Spleen (tissue), 11 donors: ENCODE measurements around the gene GTF2H2C. TPM values are rescaled to one million over a fixed set of nuclear protein-coding genes. Genes with fewer than 3 reads are reported as not detected.

Experiments
- DNase-seq: peaks from one replicate; pipeline ENCODE4 v3.0.0-alpha.2; 2020
- H3K27ac ChIP-seq, 8 donors: fragments of 200-600 bp; sonication (generic) in 7 of 8; 1 replicate in 4 of 8; 2 replicates in 4 of 8; pipeline versions ENCODE4 v1.5.0 to v1.8.0; 2016 to 2021; ENCODE audit warnings: inconsistent platforms in 4 of 8, mild to moderate bottlenecking in 4 of 8, moderate library complexity in 1 of 8
- H3K27me3 ChIP-seq, 7 donors: fragments of 200-600 bp; sonication (generic) in 6 of 7; replicated peaks in 1 of 7; 1 replicate in 4 of 7; 2 replicates in 3 of 7; pipeline versions ENCODE4 v1.5.0 to v1.8.0; 2016 to 2021; ENCODE audit warnings: inconsistent platforms in 3 of 7, mild to moderate bottlenecking in 1 of 7
- H3K36me3 ChIP-seq, 6 donors: fragments of 200-600 bp; sonication (generic) in 5 of 6; 1 replicate in 4 of 6; 2 replicates in 2 of 6; pipeline versions ENCODE4 v1.5.0 to v1.8.0; 2016 to 2021; ENCODE audit warnings: inconsistent platforms in 2 of 6
- H3K4me1 ChIP-seq, 6 donors: fragments of 200-600 bp; sonication (generic) in 5 of 6; 1 replicate in 3 of 6; 2 replicates in 3 of 6; pipeline versions ENCODE4 v1.5.0 to v1.8.0; 2016 to 2021; ENCODE audit warnings: inconsistent platforms in 3 of 6
- H3K4me3 ChIP-seq, 8 donors: fragments of 200-600 bp; sonication (generic) in 7 of 8; 1 replicate in 4 of 8; 2 replicates in 4 of 8; pipeline versions ENCODE4 v1.5.0 to v1.8.0; 2016 to 2021; ENCODE audit warnings: inconsistent platforms in 4 of 8, mild to moderate bottlenecking in 4 of 8, moderate library complexity in 2 of 8
- H3K9me3 ChIP-seq, 8 donors: fragments of 200-600 bp; sonication (generic) in 7 of 8; 1 replicate in 4 of 8; 2 replicates in 4 of 8; pipeline versions ENCODE4 v1.5.0 to v1.8.0; 2016 to 2021; ENCODE audit warnings: inconsistent platforms in 4 of 8
- CTCF ChIP-seq, 11 experiments: fragments of 200-600 bp in 7 of 11; fragments of 450-650 bp in 4 of 11; sonication (generic) in 4 of 11; IDR thresholded peaks in 8 of 11; conservative IDR thresholded peaks in 3 of 11; 1 replicate in 7 of 11; 2 replicates in 4 of 11; pipeline versions ENCODE4 v1.4.0 to v1.8.0; 2016 to 2021; ENCODE audit warnings: antibody characterized with exemption in 11 of 11, inconsistent platforms in 4 of 11, mild to moderate bottlenecking in 1 of 11
- POLR2A ChIP-seq, 3 donors: fragments of 450-650 bp; IDR thresholded peaks; one replicate each; pipeline ENCODE4 v1.5.1; 2017; ENCODE audit warnings: antibody characterized with exemption in 3 of 3, mild to moderate bottlenecking in 1 of 3
- POLR2AphosphoS5 ChIP-seq, 3 donors: sonication (generic); formaldehyde crosslinking; IDR thresholded peaks; one replicate each; pipeline ENCODE4 v1.5.1; 2017; ENCODE audit warnings: antibody characterized with exemption in 3 of 3
- WGBS, 5 donors: extraction: QIAGEN DNeasy Blood & Tissue Kit in 3 of 5; methylation state at CpG; one replicate each; pipeline versions ENCODE4 v1.1.5 to v1.1.7; 2013 to 2018; 5-methylcytosine and 5-hydroxymethylcytosine counted together
- intact Hi-C: fragments of 100-400 bp; cut with DNase I; formaldehyde crosslinking; loops from one replicate; pipeline ENCODE4 v1.15.0; 2023; ENCODE audit warnings: low total_unique reads
- polyA plus RNA-seq, 3 donors: library from polyadenylated mRNA; stranded (reverse); fragments of 200-250 nt; gene quantifications; one replicate each; pipeline ENCODE4 v1.2.1, GENCODE V29; 2013
- total RNA-seq, 7 donors: library from RNA; depleted of rRNA in 3 of 7; stranded (reverse); fragments of >200 nt in 3 of 7; fragmentation: NEBNext Ultra II Directional in 4 of 7; extraction: Animal tissue kit (Norgen Biotek cat#: 25700) in 4 of 7; gene quantifications; one replicate each; pipeline versions ENCODE4 v1.1.0 to v1.2.1, GENCODE V29; 2016 to 2021
- donor health status: healthy with polysubstance abuse.
- donor health status: DM: no; HTN: no; CAD: no; lungs with moderate emphysema.
- donor health status: DM: no; HTN: no; CAD: no.
- donor health status: Bipolar disorder and iron deficiency.
- donor health status: healthy.
- donor health status: DM: no; HTN: no; CAD: no.
- donor health status: DM: yes; HTN: yes; CAD: no.

The GTF2H2C gene
- total and polyA plus RNA-seq, 10 donors = 11.1 to 37.1 (median 24.5) TPM

GRCh38 chr5:69525490-69525889 lies 34.5 kb upstream of the GTF2H2C start:
- no peak for DNase-seq
- TF ChIP-seq CTCF (IDR thresholded peaks at IDR 0.05 in 8 of 11, conservative IDR thresholded peaks at IDR 0.05 in 3 of 11) (no peak), POLR2AphosphoS5 (IDR thresholded peaks at IDR 0.05) (no peak), POLR2A (IDR thresholded peaks at IDR 0.05) (no peak)
- Histone ChIP-seq H3K9me3 (no peaks in the 10 kb centered on the region), H3K27me3 (no peaks in the 10 kb centered on the region), H3K4me1 (no peaks in the 10 kb centered on the region), H3K4me3 (no peak overlapping the region), H3K27ac (no peak overlapping the region), H3K36me3 (no peaks in the 10 kb centered on the region)
- intact Hi-C loops = no loop called here
- 83 to 93% (median 87%) methylated on average over 2 of the region's 2 CpGs for WGBS, 5 donors

- no peak overlapping the region for H3K4me3 ChIP-seq
- no peak overlapping the region for H3K27ac ChIP-seq
- WGBS, 5 donors = 92 to 97% (median 94%) methylated on average over 9 of the region's 9 CpGs
- peaks cover 0 to 5% (median 0%) of the 10 kb centered on the region in 6 donors for H3K4me1 ChIP-seq
- no peaks in the 10 kb centered on the region for H3K9me3 ChIP-seq
- no peaks in the 10 kb centered on the region for H3K36me3 ChIP-seq
- H3K27me3 ChIP-seq = no peaks in the 10 kb centered on the region
- intact Hi-C loops = no loop called here
- DNase-seq = no peak
- TF ChIP-seq CTCF (IDR thresholded peaks at IDR 0.05 in 8 of 11, conservative IDR thresholded peaks at IDR 0.05 in 3 of 11) (no peak), POLR2AphosphoS5 (IDR thresholded peaks at IDR 0.05) (no peak), POLR2A (IDR thresholded peaks at IDR 0.05) (no peak)
These were observed 33.3 kb upstream of the GTF2H2C start for GRCh38 chr5:69526660-69527059.

GRCh38 chr5:69527128-69527770 lies 32.7 kb upstream of the GTF2H2C start:
- H3K4me1 ChIP-seq = peaks cover 0 to 5% (median 0%) of the 10 kb centered on the region in 6 donors
- TF ChIP-seq POLR2A (IDR thresholded peaks at IDR 0.05) (no peak), CTCF (IDR thresholded peaks at IDR 0.05 in 8 of 11, conservative IDR thresholded peaks at IDR 0.05 in 3 of 11) (no peak), POLR2AphosphoS5 (IDR thresholded peaks at IDR 0.05) (no peak)
- no peaks in the 10 kb centered on the region for H3K9me3 ChIP-seq
- no peak overlapping the region for H3K4me3 ChIP-seq
- H3K27me3 ChIP-seq = no peaks in the 10 kb centered on the region
- 80 to 96% (median 88%) methylated on average over 7 of the region's 7 CpGs for WGBS, 5 donors
- intact Hi-C loops = no loop called here
- H3K27ac ChIP-seq = no peak overlapping the region
- H3K36me3 ChIP-seq = no peaks in the 10 kb centered on the region
- DNase-seq = no peak

- no peaks in the 10 kb centered on the region for H3K27me3 ChIP-seq
- no peak overlapping the region for H3K4me3 ChIP-seq
- H3K27ac ChIP-seq = no peak overlapping the region
- 64 to 89% (median 76%) methylated on average over 5 of the region's 5 CpGs for WGBS, 5 donors
- H3K9me3 ChIP-seq = no peaks in the 10 kb centered on the region
- no peak for TF ChIP-seq POLR2A (IDR thresholded peaks at IDR 0.05)
- no peaks in the 10 kb centered on the region for H3K36me3 ChIP-seq
- peaks cover 0 to 5% (median 0%) of the 10 kb centered on the region in 6 donors for H3K4me1 ChIP-seq
- intact Hi-C loops = no loop called here
- DNase-seq = no peak
These were observed 32.0 kb upstream of the GTF2H2C start for GRCh38 chr5:69528035-69528434.
